ENCODE measurements around the gene REPS1.
"Not testable (repeated sequence)": the region's sequence is repeated elsewhere in the genome, so short reads cannot be mapped to it uniquely, and the experiment has no call there.

Gene REPS1

DNA sequence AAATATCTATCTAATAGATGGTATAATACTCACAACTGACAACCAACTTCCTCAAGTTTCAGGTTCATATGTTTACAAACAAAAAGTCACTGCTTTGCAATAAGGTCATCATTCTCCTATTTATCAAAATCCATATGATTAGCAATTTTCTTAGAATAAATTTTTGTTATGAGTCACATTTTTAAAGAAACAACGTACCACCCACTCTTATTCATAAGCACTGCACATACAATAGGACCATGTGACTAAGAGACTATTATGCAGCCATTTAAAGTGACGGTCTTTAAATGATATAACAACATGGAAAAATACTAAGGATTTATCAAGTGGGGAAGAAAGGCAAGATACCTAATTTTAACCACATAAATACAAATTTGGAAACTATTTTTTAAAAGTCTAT lies 40.0 kb downstream of the REPS1 start:
- no peak for TF ChIP-seq TAF1 (IDR thresholded peaks at IDR 0.05; ENCODE audit: borderline replicate concordance, low read depth, low read length)
- no peak for TF ChIP-seq POLR2A (IDR thresholded peaks at IDR 0.05; ENCODE audit: low read depth, low read length)
- no peak for TF ChIP-seq POLR2AphosphoS5 (IDR thresholded peaks at IDR 0.05; ENCODE audit: low read depth, low read length)
- no peak for FAIRE-seq
- DNase-seq (ENCODE audit: insufficient read length), result no peak

GRCh38 chr6:138945354-138945753 lies 42.7 kb downstream of the REPS1 start:
- DNase-seq (ENCODE audit: insufficient read length), result no peak
- TF ChIP-seq POLR2AphosphoS5 (IDR thresholded peaks at IDR 0.05; ENCODE audit: low read depth, low read length) (no peak), TAF1 (IDR thresholded peaks at IDR 0.05; ENCODE audit: borderline replicate concordance, low read depth, low read length) (no peak), POLR2A (IDR thresholded peaks at IDR 0.05; ENCODE audit: low read depth, low read length) (no peak)
- no peak for FAIRE-seq

DNA sequence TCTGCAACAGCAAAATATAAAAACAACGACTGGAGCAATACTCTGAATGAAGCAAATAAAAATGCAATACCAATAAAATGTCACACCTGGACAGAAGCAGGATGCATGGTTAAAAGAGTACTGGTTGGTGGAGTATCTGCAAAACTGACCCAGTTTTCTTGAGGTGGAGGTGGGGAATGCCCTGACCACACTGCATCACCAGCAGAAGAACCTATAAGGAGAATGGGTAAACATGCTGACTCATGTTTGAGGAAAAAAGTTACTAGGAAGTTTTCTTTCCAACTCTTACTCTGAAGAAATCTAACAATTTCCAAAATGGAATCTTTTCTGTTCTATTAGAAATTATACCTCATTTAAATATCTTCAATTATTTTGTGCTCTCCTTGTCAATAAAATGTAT lies 43.6 kb downstream of the REPS1 start:
- FAIRE-seq (peak; percentile 78), DNase-seq (ENCODE audit: insufficient read length) (no peak)
- no peak for TF ChIP-seq POLR2A (IDR thresholded peaks at IDR 0.05; ENCODE audit: low read depth, low read length)
- no peak for TF ChIP-seq TAF1 (IDR thresholded peaks at IDR 0.05; ENCODE audit: borderline replicate concordance, low read depth, low read length)
- TF ChIP-seq POLR2AphosphoS5 (IDR thresholded peaks at IDR 0.05; ENCODE audit: low read depth, low read length), result no peak

DNA sequence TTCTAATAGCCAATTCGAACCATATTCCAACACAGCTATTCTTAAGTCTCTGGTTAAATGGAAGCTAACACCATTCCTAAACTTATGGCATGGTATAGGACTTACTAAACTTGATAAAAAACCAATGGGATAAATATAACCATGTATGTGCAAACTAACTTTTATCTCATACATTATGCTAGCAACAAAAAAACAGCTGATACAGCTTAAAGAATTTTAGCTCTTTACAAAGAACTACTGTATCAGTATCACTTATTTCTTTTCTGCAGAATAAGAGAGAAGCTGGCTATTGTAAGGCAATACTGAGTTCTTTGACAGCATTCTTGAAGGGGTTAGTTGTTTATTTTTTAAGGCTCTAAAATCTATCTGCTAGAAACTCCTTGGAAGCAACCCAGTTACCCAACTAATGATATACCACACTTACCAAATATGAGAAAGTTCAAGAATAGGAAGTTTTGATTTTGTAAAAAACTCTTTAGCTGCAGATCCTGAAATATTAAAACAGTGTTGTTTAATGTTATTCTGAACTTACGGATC lies 44.9 kb downstream of the REPS1 start:
- DNase-seq (ENCODE audit: insufficient read length), result no peak
- FAIRE-seq, result no peak
- TF ChIP-seq POLR2AphosphoS5 (IDR thresholded peaks at IDR 0.05; ENCODE audit: low read depth, low read length) (no peak), TAF1 (IDR thresholded peaks at IDR 0.05; ENCODE audit: borderline replicate concordance, low read depth, low read length) (no peak), POLR2A (IDR thresholded peaks at IDR 0.05; ENCODE audit: low read depth, low read length) (no peak)

DNA sequence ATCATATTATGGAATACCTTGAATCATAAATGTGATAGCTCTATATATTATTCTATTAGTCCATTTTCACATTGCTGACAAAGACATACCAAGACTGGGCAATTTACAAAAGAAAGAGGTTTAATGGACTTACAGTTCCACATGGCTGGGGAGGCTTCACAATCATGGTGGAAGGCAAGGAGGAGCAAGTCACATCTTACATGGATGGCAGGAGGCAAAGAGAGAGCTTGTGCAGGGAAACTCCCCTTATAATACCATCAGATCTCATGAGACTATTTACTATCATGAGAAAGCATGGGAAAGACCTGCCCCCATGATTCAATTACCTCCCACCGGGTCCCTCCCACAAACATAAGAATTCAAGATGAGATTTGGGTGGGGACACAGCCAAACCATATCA lies 51.2 kb downstream of the REPS1 start:
- not testable (repeated sequence) for DNase-seq (ENCODE audit: insufficient read length); FAIRE-seq

DNA sequence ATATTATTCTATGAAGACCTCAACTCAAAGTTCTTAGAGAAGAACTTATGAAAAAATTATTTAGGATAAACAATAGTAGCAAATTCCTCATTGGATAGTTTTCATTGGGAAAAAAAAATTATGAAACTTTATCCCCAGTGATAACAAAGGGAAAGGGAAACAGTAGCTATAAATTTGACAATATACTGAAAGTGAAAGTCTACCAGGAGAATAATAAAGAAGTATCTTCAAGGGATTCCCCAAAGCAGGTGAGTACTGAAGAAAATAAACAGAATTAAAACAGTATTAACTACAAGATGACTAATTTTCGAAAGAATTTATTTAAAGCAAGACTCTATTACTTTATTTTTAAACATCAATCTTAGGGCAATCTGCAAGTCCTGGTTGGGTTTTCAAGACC lies 56.4 kb downstream of the REPS1 start:
- DNase-seq (ENCODE audit: insufficient read length) (no peak), FAIRE-seq (no peak)

GRCh38 chr6:138926579-138926978 lies 61.5 kb downstream of the REPS1 start:
- DNase-seq (ENCODE audit: insufficient read length) (no peak), FAIRE-seq (peak; percentile 5)
- no peak for TF ChIP-seq TAF1 (IDR thresholded peaks at IDR 0.05; ENCODE audit: borderline replicate concordance, low read depth, low read length)
- TF ChIP-seq POLR2AphosphoS5 (IDR thresholded peaks at IDR 0.05; ENCODE audit: low read depth, low read length), result no peak

More for the DNA sequence above, 56.4 kb downstream of the REPS1 start:
- TF ChIP-seq POLR2A (IDR thresholded peaks at IDR 0.05; ENCODE audit: low read depth, low read length) (no peak), POLR2AphosphoS5 (IDR thresholded peaks at IDR 0.05; ENCODE audit: low read depth, low read length) (no peak), TAF1 (IDR thresholded peaks at IDR 0.05; ENCODE audit: borderline replicate concordance, low read depth, low read length) (no peak)

DNA sequence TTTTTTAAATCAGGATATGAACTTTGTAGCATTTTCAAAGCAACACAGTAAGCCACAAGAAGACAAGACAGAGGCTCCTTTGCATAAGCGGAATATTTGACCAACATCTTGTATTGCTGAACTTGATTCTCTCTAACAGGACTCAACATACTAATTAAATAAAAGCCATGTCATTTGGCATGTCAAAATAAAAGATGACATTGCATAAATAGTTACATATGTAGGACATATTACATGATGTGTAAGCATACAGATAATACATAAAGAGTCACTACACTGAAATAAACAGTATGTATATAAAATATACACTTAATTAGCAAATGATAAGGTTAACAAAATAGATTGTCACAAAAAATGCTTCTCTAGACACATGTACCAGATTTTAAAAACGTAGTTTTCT lies 62.2 kb downstream of the REPS1 start:
- no peak for DNase-seq (ENCODE audit: insufficient read length)
- no peak for FAIRE-seq
- TF ChIP-seq POLR2A (IDR thresholded peaks at IDR 0.05; ENCODE audit: low read depth, low read length), result no peak
- no peak for TF ChIP-seq POLR2AphosphoS5 (IDR thresholded peaks at IDR 0.05; ENCODE audit: low read depth, low read length)
- TF ChIP-seq TAF1 (IDR thresholded peaks at IDR 0.05; ENCODE audit: borderline replicate concordance, low read depth, low read length), result no peak

DNA sequence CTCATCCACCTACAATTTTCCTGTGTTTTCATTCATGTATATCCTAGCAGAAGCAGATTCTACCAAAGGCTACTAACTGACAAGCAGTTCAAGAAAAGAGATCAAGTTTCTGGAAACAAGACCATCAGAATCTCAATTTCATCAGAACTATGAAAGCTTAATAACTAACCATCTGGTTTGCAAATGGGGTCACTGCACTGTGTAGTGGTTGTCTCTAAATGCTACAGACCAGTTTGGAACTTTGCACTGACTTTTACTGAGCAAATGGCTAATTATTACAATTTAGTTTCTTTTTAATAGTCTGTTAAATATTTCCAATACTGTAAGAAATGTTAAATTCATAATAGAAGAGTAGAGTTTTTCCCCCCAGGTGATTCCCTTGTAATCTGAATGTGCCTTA lies 64.5 kb downstream of the REPS1 start:
- TF ChIP-seq TAF1 (IDR thresholded peaks at IDR 0.05; ENCODE audit: borderline replicate concordance, low read depth, low read length) (no peak), POLR2A (IDR thresholded peaks at IDR 0.05; ENCODE audit: low read depth, low read length) (no peak), POLR2AphosphoS5 (IDR thresholded peaks at IDR 0.05; ENCODE audit: low read depth, low read length) (no peak)
- DNase-seq (ENCODE audit: insufficient read length) (no peak), FAIRE-seq (no peak)

GRCh38 chr6:138920906-138921305 lies 67.1 kb downstream of the REPS1 start:
- FAIRE-seq (no peak), DNase-seq (ENCODE audit: insufficient read length) (no peak)
- TF ChIP-seq POLR2AphosphoS5 (IDR thresholded peaks at IDR 0.05; ENCODE audit: low read depth, low read length), result no peak
- TF ChIP-seq TAF1 (IDR thresholded peaks at IDR 0.05; ENCODE audit: borderline replicate concordance, low read depth, low read length), result no peak
- no peak for TF ChIP-seq POLR2A (IDR thresholded peaks at IDR 0.05; ENCODE audit: low read depth, low read length)

GRCh38 chr6:138914701-138915100 lies 73.4 kb downstream of the REPS1 start:
- no peak for TF ChIP-seq POLR2AphosphoS5 (IDR thresholded peaks at IDR 0.05; ENCODE audit: low read depth, low read length)
- no peak for TF ChIP-seq TAF1 (IDR thresholded peaks at IDR 0.05; ENCODE audit: borderline replicate concordance, low read depth, low read length)
- no peak for TF ChIP-seq POLR2A (IDR thresholded peaks at IDR 0.05; ENCODE audit: low read depth, low read length)
- no peak for FAIRE-seq
- no peak for DNase-seq (ENCODE audit: insufficient read length)

GRCh38 chr6:138912308-138912707 lies 75.7 kb downstream of the REPS1 start:
- peak; percentile 27 for FAIRE-seq
- DNase-seq (ENCODE audit: insufficient read length), result no peak
- no peak for TF ChIP-seq POLR2A (IDR thresholded peaks at IDR 0.05; ENCODE audit: low read depth, low read length)
- TF ChIP-seq POLR2AphosphoS5 (IDR thresholded peaks at IDR 0.05; ENCODE audit: low read depth, low read length), result no peak
- TF ChIP-seq TAF1 (IDR thresholded peaks at IDR 0.05; ENCODE audit: borderline replicate concordance, low read depth, low read length), result no peak

DNA sequence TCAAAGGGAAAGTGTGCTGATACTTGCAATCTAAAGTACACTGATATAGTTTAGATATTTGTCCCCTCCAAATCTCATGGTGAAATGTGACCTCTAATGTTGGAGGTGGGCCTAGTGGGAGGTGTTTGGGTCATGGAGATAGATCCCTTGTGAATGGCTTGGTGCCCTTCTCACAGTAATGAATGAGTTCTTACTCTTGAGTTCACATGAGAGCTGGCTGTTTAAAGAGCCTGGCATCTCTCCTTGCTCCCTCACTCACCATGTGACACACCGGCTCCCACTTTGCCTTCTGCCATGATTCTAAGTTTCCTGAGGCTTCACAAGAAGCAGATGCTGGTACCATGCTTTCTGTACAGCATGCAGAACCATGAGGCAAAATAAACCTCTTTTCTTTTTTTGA lies 78.1 kb downstream of the REPS1 start:
- no peak for FAIRE-seq
- TF ChIP-seq POLR2AphosphoS5 (IDR thresholded peaks at IDR 0.05; ENCODE audit: low read depth, low read length), result no peak
- no peak for TF ChIP-seq POLR2A (IDR thresholded peaks at IDR 0.05; ENCODE audit: low read depth, low read length)
- no peak for TF ChIP-seq TAF1 (IDR thresholded peaks at IDR 0.05; ENCODE audit: borderline replicate concordance, low read depth, low read length)
- DNase-seq (ENCODE audit: insufficient read length), result no peak
